CD8-positive, alpha-beta memory T cell (primary cell): Measurements from ENCODE around the gene FMN1. TPM values are rescaled to one million over a fixed set of nuclear protein-coding genes. Genes with fewer than 3 reads are reported as not detected.
"Not testable (repeated sequence)": the region's sequence is repeated elsewhere in the genome, so short reads cannot be mapped to it uniquely, and the experiment has no call there.

Experiments
- CTCF ChIA-PET: fragments of 350-600 bp; sonication (Branson Sonifier 250); formaldehyde crosslinking; loops from one replicate; lab custom pipeline; 2021; ENCODE audit warnings: antibody characterized with exemption; lab: Charles Lee
- POLR2A ChIA-PET: fragments of 350-600 bp; sonication (Branson Sonifier 250); formaldehyde crosslinking; loops from one replicate; lab custom pipeline; 2021; ENCODE audit warnings: antibody characterized with exemption; lab: Charles Lee
- DNase-seq, 5 donors: peaks; one replicate each; pipeline versions ENCODE4 v3.0.0 to v3.0.0-alpha.2; 2020 to 2022; ENCODE audit warnings: mixed read lengths in 1 of 5
- H3K27ac ChIP-seq: one replicate; pipeline ENCODE4 v1.7.0; 2013; ENCODE audit warnings: low read depth, mild to moderate bottlenecking, low read length, moderate library complexity
- H3K27me3 ChIP-seq: 2 replicates; pipeline ENCODE4 v1.7.0; 2013; ENCODE audit warnings: low read length, mild to moderate bottlenecking; ENCODE audit not compliant: insufficient read depth, poor library complexity, severe bottlenecking
- H3K36me3 ChIP-seq: 2 replicates; pipeline ENCODE4 v1.7.0; 2013; ENCODE audit warnings: mild to moderate bottlenecking, low read length, moderate library complexity; ENCODE audit not compliant: insufficient read depth
- H3K4me1 ChIP-seq: 2 replicates; pipeline ENCODE4 v1.7.0; 2013; ENCODE audit warnings: mild to moderate bottlenecking, low read length, moderate library complexity; ENCODE audit not compliant: insufficient read depth
- H3K4me3 ChIP-seq: 2 replicates; pipeline ENCODE4 v1.7.0; 2013; ENCODE audit warnings: mild to moderate bottlenecking, low read length
- H3K9me3 ChIP-seq: 2 replicates; pipeline ENCODE4 v1.7.0; 2013; ENCODE audit warnings: mild to moderate bottlenecking, low read length
- H3K27ac Mint-ChIP-seq, 8 donors: one replicate each; pipeline ENCODE4 v1.8.0; 2020 to 2021; ENCODE audit warnings: mixed read lengths in 8 of 8, mild to moderate bottlenecking in 6 of 8, inconsistent platforms in 3 of 8, moderate library complexity in 3 of 8
- H3K27me3 Mint-ChIP-seq, 2 donors: one replicate each; pipeline ENCODE4 v1.8.0; 2020 to 2021; ENCODE audit warnings: mixed read lengths in 2 of 2, mild to moderate bottlenecking in 1 of 2, moderate library complexity in 1 of 2
- H3K36me3 Mint-ChIP-seq, 3 donors: one replicate each; pipeline ENCODE4 v1.8.0; 2020 to 2021; ENCODE audit warnings: mixed read lengths in 3 of 3, inconsistent platforms in 1 of 3, mild to moderate bottlenecking in 1 of 3
- H3K4me1 Mint-ChIP-seq, 3 donors: one replicate each; pipeline ENCODE4 v1.8.0; 2020 to 2021; ENCODE audit warnings: mixed read lengths in 3 of 3, inconsistent platforms in 1 of 3, mild to moderate bottlenecking in 1 of 3
- H3K4me3 Mint-ChIP-seq, 7 donors: one replicate each; pipeline ENCODE4 v1.8.0; 2020 to 2021; ENCODE audit warnings: mixed read lengths in 7 of 7, mild to moderate bottlenecking in 6 of 7, moderate library complexity in 4 of 7, inconsistent platforms in 2 of 7
- H3K9me3 Mint-ChIP-seq, 5 donors: one replicate each; pipeline ENCODE4 v1.8.0; 2020 to 2022; ENCODE audit warnings: mixed read lengths in 5 of 5, mild to moderate bottlenecking in 3 of 5, moderate library complexity in 2 of 5, inconsistent platforms in 1 of 5
- polyA plus RNA-seq: library from polyadenylated mRNA; unstranded; fragments of 300-500 nt; fragmentation: Illumina TruSeq; gene quantifications from one replicate; pipeline ENCODE4 v1.2.3, GENCODE V29; 2021
- total RNA-seq, 2 experiments: library from RNA; stranded (reverse); gene quantifications; one replicate each; pipeline ENCODE4 v1.2.3, GENCODE V29; 2021

FMN1 gene
- total and polyA plus RNA-seq, 3 experiments from 2014 or later = 0.09 to 0.24 (median 0.11) TPM

DNA sequence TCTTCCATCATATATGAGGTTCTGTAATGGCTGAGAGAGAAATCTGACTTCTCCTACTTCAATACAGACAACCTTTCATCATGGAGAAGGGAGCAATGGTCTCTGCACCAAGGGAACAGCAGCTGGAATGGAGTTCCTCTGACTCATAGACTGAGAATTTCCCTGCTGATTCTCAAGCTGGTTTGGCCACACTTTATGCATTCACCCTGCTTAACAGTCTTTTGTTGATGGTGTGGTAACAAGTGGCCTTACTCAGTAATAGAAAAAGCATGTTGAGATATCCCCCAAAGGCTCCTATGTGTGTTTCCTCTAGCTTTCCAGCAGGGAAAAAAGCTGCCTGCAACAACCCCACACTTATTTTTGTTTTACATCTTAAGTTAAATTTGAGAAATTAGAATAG is 338.6 kb downstream of the FMN1 start:
- DNase-seq = no peak
- Mint-ChIP-seq H3K9me3 (peaks cover 0 to 2% (median 0%) of the 10 kb centered on the region in 5 donors), H3K27ac (no peak overlapping the region), H3K27me3 (peaks cover 0 to 3% of the 10 kb centered on the region in 2 donors), H3K4me3 (no peak overlapping the region), H3K4me1 (no peaks in the 10 kb centered on the region), H3K36me3 (peaks cover 0 to 1% (median 0%) of the 10 kb centered on the region in 3 donors)
- no peaks in the 10 kb centered on the region for H3K27me3 ChIP-seq
- H3K27ac ChIP-seq = no peak overlapping the region
- H3K36me3 ChIP-seq = no peaks in the 10 kb centered on the region
- no peaks in the 10 kb centered on the region for H3K4me1 ChIP-seq
- H3K4me3 ChIP-seq = no peak overlapping the region
- CTCF ChIA-PET = no interaction called here
- POLR2A ChIA-PET = no interaction called here
- H3K9me3 ChIP-seq = no peaks in the 10 kb centered on the region

DNA sequence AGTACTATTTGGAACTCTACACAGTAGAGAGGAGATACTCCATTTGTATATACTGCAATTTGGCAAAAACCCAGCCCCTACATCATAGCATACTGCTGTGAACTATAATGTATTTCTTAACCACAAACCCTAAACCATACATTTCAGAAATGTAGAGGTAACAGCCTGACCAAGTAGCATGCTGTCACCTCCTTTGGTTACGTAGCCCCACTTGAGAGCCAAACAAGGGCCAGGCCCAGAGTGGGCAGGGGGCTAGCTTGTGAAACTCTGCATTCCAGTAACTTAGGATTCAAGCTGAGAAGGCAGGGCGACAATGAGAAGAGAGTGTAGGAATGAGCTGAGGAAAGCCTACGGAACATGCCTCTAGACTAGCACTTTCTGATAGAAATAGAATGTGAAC is 340.9 kb downstream of the FMN1 start:
- Histone ChIP-seq H3K27ac (no peak overlapping the region), H3K4me1 (no peaks in the 10 kb centered on the region), H3K9me3 (no peaks in the 10 kb centered on the region), H3K36me3 (no peaks in the 10 kb centered on the region), H3K4me3 (no peak overlapping the region), H3K27me3 (no peaks in the 10 kb centered on the region)
- DNase-seq = no peak
- Mint-ChIP-seq H3K4me3 (no peak overlapping the region), H3K9me3 (no peaks in the 10 kb centered on the region), H3K27me3 (no peaks in the 10 kb centered on the region), H3K4me1 (no peaks in the 10 kb centered on the region), H3K27ac (no peak overlapping the region), H3K36me3 (peaks cover 0 to 1% (median 0%) of the 10 kb centered on the region in 3 donors)
- POLR2A ChIA-PET = no interaction called here
- CTCF ChIA-PET = no interaction called here

DNA sequence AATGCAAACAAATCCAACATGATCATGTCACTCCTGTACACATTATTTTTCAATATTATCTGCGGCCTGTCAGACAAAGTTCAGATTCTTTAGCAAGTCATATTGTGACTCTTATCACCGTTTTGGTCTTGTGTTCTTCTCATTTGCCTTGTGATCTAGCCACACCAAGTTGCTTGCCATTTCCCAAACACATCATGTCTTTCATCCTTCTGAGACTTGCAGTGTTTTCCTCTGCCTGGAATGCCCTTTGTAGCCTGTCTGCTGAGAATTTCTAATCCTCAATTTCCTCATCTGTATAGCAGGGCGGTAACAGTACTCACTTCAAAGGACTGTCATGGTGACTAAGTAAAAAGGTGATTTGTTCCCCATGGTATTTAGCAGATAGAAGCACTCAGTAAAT is 341.7 kb downstream of the FMN1 start:
- Mint-ChIP-seq H3K36me3 (peaks cover 0 to 1% (median 0%) of the 10 kb centered on the region in 3 donors), H3K27ac (no peak overlapping the region), H3K4me1 (no peaks in the 10 kb centered on the region), H3K27me3 (no peaks in the 10 kb centered on the region), H3K4me3 (no peak overlapping the region), H3K9me3 (no peaks in the 10 kb centered on the region)
- DNase-seq = no peak
- Histone ChIP-seq H3K4me1 (no peaks in the 10 kb centered on the region), H3K9me3 (no peaks in the 10 kb centered on the region), H3K36me3 (no peaks in the 10 kb centered on the region), H3K4me3 (no peak overlapping the region), H3K27me3 (no peaks in the 10 kb centered on the region), H3K27ac (no peak overlapping the region)
- ChIA-PET CTCF (no interaction called here), POLR2A (no interaction called here)

DNA sequence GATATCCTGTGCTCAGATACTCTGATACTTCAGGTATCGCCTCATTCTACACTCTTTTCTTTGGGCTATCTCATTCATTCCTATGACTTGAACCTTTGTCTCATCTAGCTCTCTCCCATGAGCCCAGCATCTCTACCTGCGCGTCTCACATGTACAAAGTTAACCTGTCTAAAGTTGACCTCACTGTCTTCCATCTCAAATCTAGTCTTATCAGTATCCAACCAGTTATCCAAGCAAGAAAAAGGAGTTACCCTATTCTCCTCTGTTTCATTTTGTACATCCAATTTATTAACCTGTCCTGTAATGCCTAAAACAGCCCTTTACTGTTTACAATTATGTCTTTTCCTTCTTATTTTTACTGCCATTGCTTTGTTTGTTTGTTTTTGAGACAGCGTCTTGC is 342.5 kb downstream of the FMN1 start:
- H3K4me1 Mint-ChIP-seq = no peaks in the 10 kb centered on the region
- no peaks in the 10 kb centered on the region for H3K9me3 ChIP-seq
- peaks cover 0 to 2% (median 0%) of the 10 kb centered on the region in 5 donors for H3K9me3 Mint-ChIP-seq
- no peaks in the 10 kb centered on the region for H3K4me1 ChIP-seq
- H3K27me3 ChIP-seq = no peaks in the 10 kb centered on the region
- H3K27ac Mint-ChIP-seq = no peak overlapping the region
- no peaks in the 10 kb centered on the region for H3K36me3 ChIP-seq
- peaks cover 0 to 1% (median 0%) of the 10 kb centered on the region in 3 donors for H3K36me3 Mint-ChIP-seq
- H3K4me3 ChIP-seq = no peak overlapping the region
- ChIA-PET POLR2A (no interaction called here), CTCF (no interaction called here)
- no peak overlapping the region for H3K27ac ChIP-seq
- H3K27me3 Mint-ChIP-seq = no peaks in the 10 kb centered on the region
- no peak overlapping the region for H3K4me3 Mint-ChIP-seq
- DNase-seq = no peak

DNA sequence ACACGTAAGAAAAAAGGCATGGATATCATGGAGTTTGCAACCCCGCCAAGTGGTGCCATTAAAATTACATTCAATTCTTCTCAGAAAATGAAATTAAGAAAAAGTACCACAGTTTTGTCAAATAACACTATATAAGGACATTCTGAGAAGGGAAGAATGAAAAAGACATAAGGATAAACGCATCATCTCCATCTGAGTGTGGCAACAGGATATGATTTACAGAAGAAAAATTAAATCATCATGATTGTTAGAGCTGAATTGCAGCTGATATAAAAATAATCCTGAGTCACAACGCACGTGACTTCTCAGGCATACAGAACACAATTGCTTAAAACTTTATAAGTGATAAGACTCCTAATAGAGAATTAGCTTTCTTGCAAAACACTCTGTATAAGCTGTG is 342.9 kb downstream of the FMN1 start:
- Mint-ChIP-seq H3K9me3 (peaks cover 0 to 2% (median 0%) of the 10 kb centered on the region in 5 donors), H3K4me3 (no peak overlapping the region), H3K27me3 (no peaks in the 10 kb centered on the region), H3K27ac (no peak overlapping the region), H3K4me1 (no peaks in the 10 kb centered on the region), H3K36me3 (peaks cover 0 to 1% (median 0%) of the 10 kb centered on the region in 3 donors)
- H3K4me1 ChIP-seq = no peaks in the 10 kb centered on the region
- ChIA-PET CTCF (no interaction called here), POLR2A (no interaction called here)
- H3K9me3 ChIP-seq = no peaks in the 10 kb centered on the region
- H3K36me3 ChIP-seq = no peaks in the 10 kb centered on the region
- H3K27me3 ChIP-seq = no peaks in the 10 kb centered on the region
- no peak overlapping the region for H3K4me3 ChIP-seq
- H3K27ac ChIP-seq = no peak overlapping the region
- DNase-seq = no peak

DNA sequence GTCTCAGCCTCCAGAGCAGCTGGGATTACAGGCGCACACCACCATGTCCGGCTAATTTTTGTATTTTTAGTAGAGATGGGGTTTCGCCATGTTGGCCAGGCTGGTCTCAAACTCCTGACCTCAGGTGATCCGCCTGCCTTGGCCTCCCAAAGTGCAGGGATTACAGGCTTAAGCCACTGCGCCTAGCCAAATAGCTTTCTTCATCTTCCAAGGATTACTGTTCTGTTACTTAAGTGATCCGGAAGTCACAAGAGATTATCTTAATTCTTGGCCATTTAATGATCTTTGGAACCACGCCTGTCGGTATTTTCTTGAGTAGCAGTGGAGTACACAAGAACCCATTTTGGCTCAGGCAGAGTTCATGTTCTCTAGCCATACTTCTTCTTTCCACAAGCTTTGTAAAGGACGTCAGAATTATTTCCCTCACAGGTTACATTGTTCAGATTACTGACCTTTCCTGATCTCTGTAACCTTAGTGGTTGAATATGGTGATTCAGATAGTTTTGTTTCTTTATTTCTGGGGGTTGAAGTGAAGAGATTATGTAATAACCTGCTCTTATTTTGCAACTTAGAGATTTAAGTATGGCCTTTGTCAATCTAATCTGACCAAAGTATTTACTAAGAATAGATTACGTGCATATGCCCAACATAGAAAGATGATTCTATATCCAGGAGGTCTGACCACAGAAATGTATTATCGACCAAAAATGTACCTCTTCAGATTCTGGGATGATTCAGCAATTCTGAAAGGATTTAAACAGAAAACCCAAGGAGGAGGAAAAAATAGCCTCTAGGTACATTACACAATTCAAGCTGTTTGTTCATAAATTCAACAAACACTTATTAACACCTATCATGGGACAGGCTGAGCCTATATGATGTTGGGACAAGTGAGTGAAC is 344.5 kb downstream of the FMN1 start:
- no peaks in the 10 kb centered on the region for H3K27me3 Mint-ChIP-seq
- H3K9me3 Mint-ChIP-seq = peaks cover 0 to 3% (median 2%) of the 10 kb centered on the region in 5 donors
- peak overlapping the region in 1 of 8 donors; percentile 28 for H3K27ac Mint-ChIP-seq
- no peak overlapping the region for H3K4me3 ChIP-seq
- no peaks in the 10 kb centered on the region for H3K36me3 ChIP-seq
- H3K4me1 ChIP-seq = no peaks in the 10 kb centered on the region
- H3K9me3 ChIP-seq = no peaks in the 10 kb centered on the region
- H3K4me3 Mint-ChIP-seq = no peak overlapping the region
- H3K27me3 ChIP-seq = no peaks in the 10 kb centered on the region
- POLR2A ChIA-PET = no interaction called here
- no peaks in the 10 kb centered on the region for H3K36me3 Mint-ChIP-seq
- CTCF ChIA-PET = no interaction called here
- H3K27ac ChIP-seq = no peak overlapping the region
- no peaks in the 10 kb centered on the region for H3K4me1 Mint-ChIP-seq
- DNase-seq = no peak

DNA sequence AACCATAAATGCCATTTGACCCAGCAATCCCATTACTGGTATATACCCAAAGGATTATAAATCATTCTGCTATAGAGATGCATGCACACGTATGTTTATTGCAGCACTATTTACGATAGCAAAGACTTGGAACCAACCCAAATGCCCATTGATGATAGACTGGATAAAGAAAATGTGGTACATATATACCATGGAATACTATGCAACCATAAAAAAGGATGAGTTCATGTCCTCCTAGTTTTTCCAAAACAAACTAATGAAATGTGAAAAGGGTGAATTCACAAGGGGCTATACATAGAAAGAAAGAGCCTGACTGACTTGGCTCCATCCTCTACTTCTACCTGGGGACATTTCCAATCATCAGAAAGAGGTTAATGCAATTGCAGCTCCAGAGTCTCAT is 347.8 kb downstream of the FMN1 start:
- H3K9me3 ChIP-seq, POLR2A ChIA-PET, H3K4me3 Mint-ChIP-seq, H3K4me1 Mint-ChIP-seq, H3K4me3 ChIP-seq, H3K27me3 Mint-ChIP-seq, H3K27ac Mint-ChIP-seq, H3K27me3 ChIP-seq, H3K9me3 Mint-ChIP-seq, DNase-seq, H3K36me3 Mint-ChIP-seq, H3K36me3 ChIP-seq, H3K27ac ChIP-seq, CTCF ChIA-PET, H3K4me1 ChIP-seq: not testable (repeated sequence)

DNA sequence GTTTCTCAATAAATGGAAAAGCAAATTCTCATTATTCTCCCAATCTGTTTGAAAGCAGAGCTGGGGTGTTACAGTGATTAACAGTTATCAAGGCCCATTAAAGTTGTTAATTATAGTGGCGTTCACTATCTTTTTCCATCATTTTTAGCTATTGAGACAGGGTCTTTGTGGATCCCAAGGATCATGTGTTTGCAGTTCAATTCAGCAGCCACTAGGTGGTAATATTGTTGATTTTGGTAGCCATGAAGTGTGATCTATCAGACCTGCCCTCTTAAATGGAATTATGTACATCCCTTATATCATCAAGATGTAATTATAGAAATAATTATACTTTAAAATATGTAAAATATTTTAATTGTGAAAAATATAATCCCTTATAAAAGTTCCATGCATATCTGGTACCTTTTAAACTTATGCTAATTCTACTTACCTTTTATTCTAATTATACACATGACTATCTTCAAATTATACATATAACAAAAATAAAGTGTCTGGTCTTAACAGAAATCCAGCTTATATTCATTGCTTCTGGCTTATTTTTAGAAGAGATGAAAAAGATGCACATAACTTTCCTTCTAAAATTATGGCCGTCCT is 350.3 kb downstream of the FMN1 start:
- Histone ChIP-seq H3K27me3 (no peaks in the 10 kb centered on the region), H3K27ac (no peak overlapping the region), H3K9me3 (no peaks in the 10 kb centered on the region), H3K4me1 (no peaks in the 10 kb centered on the region), H3K36me3 (no peaks in the 10 kb centered on the region), H3K4me3 (no peak overlapping the region)
- no peaks in the 10 kb centered on the region for H3K4me1 Mint-ChIP-seq
- POLR2A ChIA-PET = no interaction called here
- H3K4me3 Mint-ChIP-seq = no peak overlapping the region
- no peak for DNase-seq
- peaks cover 0 to 3% of the 10 kb centered on the region in 2 donors for H3K27me3 Mint-ChIP-seq
- H3K27ac Mint-ChIP-seq = no peak overlapping the region
- CTCF ChIA-PET = no interaction called here
- peaks cover 0 to 3% (median 2%) of the 10 kb centered on the region in 5 donors for H3K9me3 Mint-ChIP-seq
- peaks cover 0 to 2% (median 0%) of the 10 kb centered on the region in 3 donors for H3K36me3 Mint-ChIP-seq
